Fibroblast of pulmonary artery (primary cell): Measurements from ENCODE around the gene EDDM13.
A peak's percentile ranks its signal among the peaks of the same experiment; 100 is the strongest.

Experiments used
- DNase-seq: peaks from one replicate; pipeline ENCODE4 v3.0.0-alpha.2; 2010; ENCODE audit warnings: low read depth
- H3K4me3 ChIP-seq: replicated peaks from 2 replicates; pipeline ENCODE4 v1.5.1; 2011; ENCODE audit warnings: low read depth, mild to moderate bottlenecking, control low read depth, low read length, moderate library complexity
- TF ChIP-seq, protein P1 (sequence below): IDR thresholded peaks from 2 replicates; pipeline ENCODE4 v1.5.1; 2011; ENCODE audit warnings: mild to moderate bottlenecking, control low read depth, low read length, inconsistent platforms; ENCODE audit errors: missing control alignments

EDDM13 gene

DNA sequence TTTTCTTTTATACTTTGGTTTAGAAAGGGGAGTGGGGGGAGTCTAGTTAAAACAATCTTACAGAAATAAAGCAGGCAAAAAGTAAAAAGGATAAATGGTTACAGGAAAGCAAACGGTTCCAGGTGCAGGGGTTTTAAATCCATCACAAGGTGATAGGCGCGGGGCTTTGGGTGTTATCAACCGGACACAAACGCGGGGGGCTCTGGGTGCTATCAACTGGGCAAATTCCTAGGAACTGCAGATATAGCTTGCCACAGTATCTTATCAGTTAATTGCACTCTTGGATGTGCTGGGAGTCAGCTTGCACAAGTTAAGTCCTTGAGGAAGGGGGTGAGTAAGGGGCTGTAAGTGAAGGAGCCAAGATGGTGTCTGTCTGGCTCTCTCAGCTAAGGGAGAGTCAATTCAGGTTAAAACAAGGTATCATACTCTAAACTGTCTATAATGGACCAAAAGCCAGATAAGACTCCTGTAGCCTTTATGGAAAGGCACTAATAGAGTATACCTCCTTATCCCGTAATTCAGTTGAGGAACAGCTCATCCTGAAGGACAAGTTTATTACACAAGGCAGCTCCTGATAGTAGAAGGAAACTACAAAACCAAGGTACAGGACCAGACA lies 74.7 kb downstream of the EDDM13 start:
- TF ChIP-seq, protein P1, sequence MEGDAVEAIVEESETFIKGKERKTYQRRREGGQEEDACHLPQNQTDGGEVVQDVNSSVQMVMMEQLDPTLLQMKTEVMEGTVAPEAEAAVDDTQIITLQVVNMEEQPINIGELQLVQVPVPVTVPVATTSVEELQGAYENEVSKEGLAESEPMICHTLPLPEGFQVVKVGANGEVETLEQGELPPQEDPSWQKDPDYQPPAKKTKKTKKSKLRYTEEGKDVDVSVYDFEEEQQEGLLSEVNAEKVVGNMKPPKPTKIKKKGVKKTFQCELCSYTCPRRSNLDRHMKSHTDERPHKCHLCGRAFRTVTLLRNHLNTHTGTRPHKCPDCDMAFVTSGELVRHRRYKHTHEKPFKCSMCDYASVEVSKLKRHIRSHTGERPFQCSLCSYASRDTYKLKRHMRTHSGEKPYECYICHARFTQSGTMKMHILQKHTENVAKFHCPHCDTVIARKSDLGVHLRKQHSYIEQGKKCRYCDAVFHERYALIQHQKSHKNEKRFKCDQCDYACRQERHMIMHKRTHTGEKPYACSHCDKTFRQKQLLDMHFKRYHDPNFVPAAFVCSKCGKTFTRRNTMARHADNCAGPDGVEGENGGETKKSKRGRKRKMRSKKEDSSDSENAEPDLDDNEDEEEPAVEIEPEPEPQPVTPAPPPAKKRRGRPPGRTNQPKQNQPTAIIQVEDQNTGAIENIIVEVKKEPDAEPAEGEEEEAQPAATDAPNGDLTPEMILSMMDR: no peak
- DNase-seq: no peak
- H3K4me3 ChIP-seq: no peak overlapping the region

DNA sequence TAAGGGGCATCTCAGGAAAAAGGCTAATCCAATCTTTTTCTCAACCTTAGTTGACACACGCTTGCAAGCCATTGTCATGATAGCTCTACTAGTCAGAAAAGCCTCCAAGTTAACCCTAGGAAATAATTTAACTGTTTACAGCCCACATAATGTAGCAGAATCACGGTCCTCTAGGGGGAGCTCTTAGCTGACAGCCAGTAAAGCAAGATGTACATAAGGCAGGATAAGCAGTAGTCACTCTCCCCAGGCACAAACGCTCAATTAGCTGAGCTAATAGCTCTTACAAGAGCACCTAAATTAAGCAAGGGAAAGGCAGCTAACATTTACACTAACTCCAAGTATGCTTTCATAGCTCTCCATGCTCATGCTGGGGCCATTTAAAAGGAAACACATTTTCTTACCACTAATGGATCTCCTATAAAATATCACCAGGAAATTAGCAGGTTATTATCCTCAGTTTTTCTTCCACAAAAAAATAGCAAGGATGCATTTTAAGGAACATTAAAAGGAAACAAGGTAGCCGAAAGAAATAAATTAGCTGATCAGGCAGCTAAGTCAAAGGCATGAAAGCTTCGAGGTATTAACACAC lies 75.8 kb downstream of the EDDM13 start:
- TF ChIP-seq, protein P1: peak; percentile 41
- peak; percentile 21 for DNase-seq
- H3K4me3 ChIP-seq: no peak overlapping the region

DNA sequence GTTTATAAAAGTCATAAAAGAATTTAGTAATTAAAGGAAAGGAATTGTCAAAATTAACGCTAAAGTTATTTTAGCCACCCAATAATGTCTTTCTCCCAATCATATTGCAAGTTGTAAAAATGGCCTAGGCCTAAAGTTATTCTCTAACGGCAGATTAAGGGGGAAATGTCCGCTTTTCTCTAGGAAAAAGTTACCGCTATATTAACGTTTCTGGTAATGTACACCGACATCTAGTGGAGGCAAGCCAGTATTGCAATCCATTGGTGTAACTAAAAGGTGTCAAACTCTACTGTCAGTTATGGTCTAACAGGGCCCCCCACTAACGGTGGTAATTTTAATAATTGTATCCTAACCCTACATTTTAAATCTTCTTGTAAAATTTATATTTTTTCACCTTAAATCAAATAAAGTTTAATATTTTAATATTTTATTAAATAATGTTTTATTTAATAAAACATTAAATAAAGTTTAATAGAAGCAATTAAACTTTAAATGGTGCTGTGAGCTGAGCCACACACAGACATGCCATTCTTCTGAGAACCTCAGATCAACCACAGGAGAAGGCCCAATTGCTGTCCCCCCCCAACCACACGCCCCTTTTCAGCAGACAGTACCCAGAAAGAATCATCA lies 78.0 kb downstream of the EDDM13 start:
- DNase-seq: peak; percentile 67
- H3K4me3 ChIP-seq: no peak overlapping the region
- TF ChIP-seq, protein P1: peak; percentile 85

DNA sequence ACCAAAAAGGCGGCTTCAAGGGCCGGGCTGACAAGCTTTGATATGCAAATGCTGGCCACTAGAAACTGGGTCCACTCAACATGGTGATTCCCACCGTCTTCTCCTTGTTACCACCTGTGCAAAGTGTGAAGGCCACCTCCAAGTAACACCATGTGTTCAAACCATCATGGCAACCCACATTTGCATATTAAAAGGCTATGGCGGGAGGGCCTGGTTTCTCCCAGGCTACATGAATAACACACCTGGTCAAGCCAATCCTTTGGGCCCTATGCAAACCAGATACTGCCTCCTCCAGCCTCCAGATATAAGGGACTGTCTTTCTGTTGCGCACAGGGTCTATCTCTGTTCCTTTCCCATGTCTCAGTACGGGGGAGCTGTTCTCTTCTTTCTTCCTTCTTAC lies 78.7 kb downstream of the EDDM13 start:
- H3K4me3 ChIP-seq: no peak overlapping the region
- DNase-seq: no peak
- TF ChIP-seq, protein P1: no peak

DNA sequence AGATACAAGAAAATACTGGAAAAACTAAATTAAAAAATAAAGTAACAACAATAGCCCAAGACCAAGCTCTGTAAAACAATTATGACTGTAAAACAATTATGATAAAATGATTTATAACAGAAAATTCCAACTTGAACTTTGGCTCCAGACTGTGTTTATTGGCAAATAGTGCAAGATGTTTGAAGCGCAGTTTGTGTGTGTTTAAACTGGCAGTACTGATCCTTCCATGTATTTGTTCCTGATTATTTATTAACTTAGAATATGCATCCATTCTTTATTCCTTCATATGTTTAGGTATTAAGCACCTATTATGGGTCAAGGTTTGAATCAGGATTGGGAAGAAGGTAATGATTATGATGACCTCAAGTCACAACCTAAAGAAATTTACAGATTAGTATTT lies 83.0 kb downstream of the EDDM13 start:
- no peak overlapping the region for H3K4me3 ChIP-seq
- TF ChIP-seq, protein P1: no peak
- DNase-seq: no peak

DNA sequence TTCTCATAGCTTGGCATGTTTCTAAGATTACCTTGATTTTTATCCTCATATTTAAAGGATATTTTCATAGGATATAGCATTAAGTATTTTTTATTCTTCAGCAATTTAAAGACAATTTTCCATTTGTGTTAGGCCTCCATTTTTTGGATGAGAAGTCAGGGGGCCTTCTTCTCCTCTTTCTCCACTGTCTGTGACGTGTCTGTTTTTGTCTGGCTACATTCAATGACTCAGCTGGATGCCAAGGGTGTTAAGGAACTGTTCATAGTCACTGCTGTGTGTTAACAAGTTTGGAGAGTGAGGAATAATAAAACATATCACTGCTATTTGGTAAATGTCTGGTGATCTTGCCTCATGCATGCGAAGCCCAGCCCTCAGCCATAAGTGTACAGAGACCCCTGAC lies 84.4 kb downstream of the EDDM13 start:
- no peak for DNase-seq
- TF ChIP-seq, protein P1: no peak
- no peak overlapping the region for H3K4me3 ChIP-seq
